ENCODE data around the gene LARP7. TPM values are rescaled to one million over a fixed set of nuclear protein-coding genes. Genes with fewer than 3 reads are reported as not detected.
A peak's percentile ranks its signal among the peaks of the same experiment; 100 is the strongest.
"Not testable (repeated sequence)": the region's sequence is repeated elsewhere in the genome, so short reads cannot be mapped to it uniquely, and the experiment has no call there.

The LARP7 gene
- total RNA-seq, 1 experiment from 2014 or later: 39.5 TPM

GRCh38 chr4:112705891-112706839 is 69.2 kb downstream of the LARP7 start:
- POLR2A ChIA-PET; H3K36me3 ChIP-seq (ENCODE audit: control insufficient read depth in 1 of 2, insufficient read depth in 2 of 2, low read length in 2 of 2); DNase-seq (ENCODE audit: low read depth, low spot score); H4K20me1 ChIP-seq (ENCODE audit: insufficient read depth); H3K27ac ChIP-seq (ENCODE audit: low read depth, low read length); H3K27me3 ChIP-seq (ENCODE audit: insufficient read depth, low read length); CTCF ChIA-PET; H3K9me2 ChIP-seq (ENCODE audit: insufficient read depth); H3K9me3 ChIP-seq (ENCODE audit: control insufficient read depth in 1 of 2, insufficient read depth in 1 of 2, low read depth in 1 of 2, low read length in 2 of 2); BruUV-seq (replicated peaks); H3K79me2 ChIP-seq (ENCODE audit: insufficient read depth, low read length); intact Hi-C loops (cut with micrococcal nuclease): not testable (repeated sequence)
- H3K9ac ChIP-seq (ENCODE audit: low read length): peak overlapping the region; percentile 40
- H3K4me1 ChIP-seq (ENCODE audit: control insufficient read depth in 1 of 2, insufficient read depth in 2 of 2, low read length in 2 of 2): peaks cover 2 to 15% of the 10 kb centered on the region in 2 experiments; a peak in 3 of 4 replicates
- RAD21 ChIA-PET (ENCODE audit: low non-redundant PET in 1 of 2, low total read pairs in 2 of 2, uncharacterized antibody in 2 of 2, unreplicated experiment in 2 of 2): interaction anchor here in 1 of 2 experiments (0.6 kb wide), 1 partner anchor 69 kb away, joined by 4 read pairs; no protein-coding TSS in a partner anchor
- TF ChIP-seq ZFX (IDR thresholded peaks at IDR 0.05): 0 out of 2 replicates have a peak, but pooled peaks have one; percentile 23
- H2AFZ ChIP-seq (ENCODE audit: low read depth, low read length, poor library complexity, severe bottlenecking): peak overlapping the region; percentile 94
- peak overlapping the region; percentile 92 for H3K4me2 ChIP-seq (ENCODE audit: low read length)
- ATAC-seq: peak; percentile 76
- H3K4me3 ChIP-seq (replicated peaks in 1 of 2; ENCODE audit: low read depth in 1 of 2, low read length in 2 of 2): peak overlapping the region; percentile 59 to 66

- Histone ChIP-seq H3K4me3 (replicated peaks in 1 of 2; ENCODE audit: low read depth in 1 of 2, low read length in 2 of 2) (peak overlapping the region; percentile 59 to 66), H3K9ac (ENCODE audit: low read length) (peak overlapping the region; percentile 40; the same call in 1 of the 2 replicates), H3K4me2 (ENCODE audit: low read length) (peak overlapping the region; percentile 92), H2AFZ (ENCODE audit: low read depth, low read length, poor library complexity, severe bottlenecking) (peak overlapping the region; percentile 94), H3K9me3 (ENCODE audit: control insufficient read depth in 1 of 2, insufficient read depth in 1 of 2, low read depth in 1 of 2, low read length in 2 of 2) (no peaks in the 10 kb centered on the region), H3K36me3 (ENCODE audit: control insufficient read depth in 1 of 2, insufficient read depth in 2 of 2, low read length in 2 of 2) (no peaks in the 10 kb centered on the region), H3K9me2 (ENCODE audit: insufficient read depth) (no peaks in the 10 kb centered on the region), H3K79me2 (ENCODE audit: insufficient read depth, low read length) (no peaks in the 10 kb centered on the region), H3K27ac (ENCODE audit: low read depth, low read length) (no peak overlapping the region), H3K4me1 (ENCODE audit: control insufficient read depth in 1 of 2, insufficient read depth in 2 of 2, low read length in 2 of 2) (peaks cover 2 to 15% of the 10 kb centered on the region in 2 experiments; a peak in 3 of 4 replicates), H3K27me3 (ENCODE audit: insufficient read depth, low read length) (no peaks in the 10 kb centered on the region), H4K20me1 (ENCODE audit: insufficient read depth) (no peaks in the 10 kb centered on the region)
- no peak for DNase-seq (ENCODE audit: low read depth, low spot score)
- ChIA-PET RAD21 (ENCODE audit: low non-redundant PET in 1 of 2, low total read pairs in 2 of 2, uncharacterized antibody in 2 of 2, unreplicated experiment in 2 of 2) (interaction anchor here in 1 of 2 experiments (0.6 kb wide), 1 partner anchor 69 kb away, joined by 4 read pairs; no protein-coding TSS in a partner anchor), POLR2A (no interaction called here), CTCF (no interaction called here)
- intact Hi-C loops (cut with micrococcal nuclease): no loop called here
- TF ChIP-seq MAX (IDR thresholded peaks at IDR 0.05) (no peak), EZH2 (IDR thresholded peaks at IDR 0.05) (no peak), CBX3 (IDR thresholded peaks at IDR 0.05; ENCODE audit: low read depth) (no peak), SIN3A (IDR thresholded peaks at IDR 0.05; ENCODE audit: low read depth) (no peak; the same call in 1 of the 2 replicates), POLR2A (IDR thresholded peaks at IDR 0.05; ENCODE audit: borderline replicate concordance, extremely low read depth, insufficient read depth, insufficient read length) (no peak), ATF3 (IDR thresholded peaks at IDR 0.05) (no peak)
- ATAC-seq: 0 out of 2 replicates have a peak, but pooled peaks have one; percentile 9
- BruUV-seq (replicated peaks): no TSS peak
Measured at GRCh38 chr4:112706840-112707207, 69.9 kb downstream of the LARP7 start.

MicroRNAs within 50 kb of the gene (microRNA counts, 767-probe panel; counts per million panel counts)
- microRNA hsa-miR-302a-3p: not detected
- not detected for microRNA hsa-miR-302b-3p
- not detected for microRNA hsa-miR-302c-3p
- 12,671 counts per million, percentile 17 among the panel's probes with 10 or more counts for microRNA hsa-miR-302d-3p
- not detected for microRNA hsa-miR-367-3p

Small RNAs within 50 kb of the gene (microRNA-seq; reads per million reads assigned to microRNA genes)
- gene MIR302A (ENCODE audit: borderline number of aligned reads): 247 reads per million, percentile 69 among the genes with 10 or more reads in this experiment
- gene MIR302B (ENCODE audit: borderline number of aligned reads): 242 reads per million, percentile 69 among the genes with 10 or more reads in this experiment
- 62.8 reads per million, percentile 56 among the genes with 10 or more reads in this experiment for gene MIR302C (ENCODE audit: borderline number of aligned reads)
- 142 reads per million, percentile 66 among the genes with 10 or more reads in this experiment for gene MIR302D (ENCODE audit: borderline number of aligned reads)
- gene MIR367 (ENCODE audit: borderline number of aligned reads): not detected

Other genes with a start within 250 kb of the LARP7 start
- gene NEUROG2, start 121.0 kb upstream of the LARP7 start, total RNA-seq (2021; ENCODE audit: unreplicated experiment): 0.12 TPM
- gene ZGRF1, start 234 bp upstream of the LARP7 start, total RNA-seq (2021; ENCODE audit: unreplicated experiment): 21.4 TPM